ENCODE measurements around the gene CPNE7. TPM values are rescaled to one million over a fixed set of nuclear protein-coding genes. Genes with fewer than 3 reads are reported as not detected.

CPNE7 gene
- total and polyA plus RNA-seq, 10 of the 15 experiments (the other 5 are each of a cell fraction or from before 2014, with no cell fraction given) = 0.29 to 46.9 (median 17.5) TPM

DNA sequence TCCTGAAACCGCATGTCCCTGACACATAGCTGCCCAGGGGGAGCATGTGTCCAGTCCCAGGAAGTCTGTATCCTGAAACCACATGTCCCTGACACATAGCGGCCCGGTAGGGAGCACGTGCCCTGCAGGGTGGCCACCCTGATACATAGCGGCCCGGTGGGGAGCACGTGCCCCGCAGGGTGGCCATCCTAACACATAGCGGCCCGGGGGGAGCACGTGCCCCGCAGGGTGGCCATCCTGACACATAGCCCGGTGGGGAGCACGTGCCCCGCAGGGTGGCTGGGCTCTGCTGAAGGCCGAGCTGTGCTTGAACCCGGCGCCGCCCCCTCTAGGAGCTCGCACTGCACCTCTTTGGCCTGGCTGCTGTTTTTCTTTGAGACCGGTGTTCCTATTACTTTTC is 33.8 kb upstream of the CPNE7 start:
- no peak for ATAC-seq
- SMC1A ChIA-PET (ENCODE audit: uncharacterized antibody, unreplicated experiment) = no interaction called here
- Histone ChIP-seq H3K4me2 (ENCODE audit: control insufficient read depth, insufficient read depth) (no peak overlapping the region), H3K4me1 (ENCODE audit: control insufficient read depth, insufficient read depth, low read length) (no peaks in the 10 kb centered on the region), H3K9me3 (replicated peaks; ENCODE audit: control insufficient read depth, insufficient read depth, low read length) (no peaks in the 10 kb centered on the region), H3K4me3 (no peak overlapping the region), H3K36me3 (ENCODE audit: control insufficient read depth in 2 of 2, insufficient read depth in 2 of 2, low read length in 1 of 2) (peaks cover 2 to 3% of the 10 kb centered on the region in 2 experiments; a peak in 3 of 4 replicates), H3K27ac (ENCODE audit: control insufficient read depth, insufficient read depth) (no peak overlapping the region), H4K20me1 (ENCODE audit: control insufficient read depth, insufficient read depth) (no peaks in the 10 kb centered on the region), H3K9ac (ENCODE audit: control insufficient read depth, insufficient read depth, low read length) (no peak overlapping the region), H3K79me2 (ENCODE audit: control insufficient read depth, insufficient read depth, low read length) (no peaks in the 10 kb centered on the region), H3K27me3 (replicated peaks in 1 of 2; ENCODE audit: control insufficient read depth in 2 of 2, insufficient read depth in 2 of 2, low read length in 1 of 2) (no peaks in the 10 kb centered on the region), H2AFZ (ENCODE audit: control insufficient read depth, low read depth, low read length) (no peak overlapping the region)
- RAD21 ChIA-PET (ENCODE audit: unreplicated experiment) = no interaction called here
- POLR2A ChIA-PET = no interaction called here
- FAIRE-seq = no peak
- intact Hi-C loops (cut with micrococcal nuclease; ENCODE audit: unreplicated experiment) = no loop called here
- 96% methylated on average over 20 of the region's 21 CpGs for WGBS (ENCODE audit: insufficient coverage, insufficient replicate concordance, low lambda C conversion rate, missing lambda C conversion rate)
- BruUV-seq (replicated peaks) = no TSS peak
- in situ Hi-C loops (cut with MboI) = no loop called here
- CTCF ChIA-PET = interaction anchor here (1.3 kb wide), 1 partner anchor 15 kb away, joined by 3 read pairs; no protein-coding TSS in a partner anchor
- no peak for DNase-seq (ENCODE audit: low read depth, low spot score)
- TF ChIP-seq ZNF274 (IDR thresholded peaks at IDR 0.05; ENCODE audit: insufficient read depth, insufficient read length) (no peak), NBN (IDR thresholded peaks at IDR 0.05) (no peak), MXI1 (IDR thresholded peaks at IDR 0.05; ENCODE audit: low read depth, low read length) (no peak), E2F4 (IDR thresholded peaks at IDR 0.05; ENCODE audit: low read depth, low read length) (no peak), ESRRA (IDR thresholded peaks at IDR 0.05; ENCODE audit: low read length) (no peak), JUNB (IDR thresholded peaks at IDR 0.05) (no peak), GATAD2B (conservative IDR thresholded peaks at IDR 0.05; ENCODE audit: low read depth) (no peak), POLR2AphosphoS2 (IDR thresholded peaks at IDR 0.05; ENCODE audit: low read depth, low read length) (no peak), NFXL1 (IDR thresholded peaks at IDR 0.05; ENCODE audit: borderline replicate concordance) (no peak), POLR2A (IDR thresholded peaks at IDR 0.05; ENCODE audit: low read depth, low read length) (no peak), ZBED1 (IDR thresholded peaks at IDR 0.05; ENCODE audit: borderline replicate concordance) (no peak), ZNF217 (IDR thresholded peaks at IDR 0.05) (no peak), BHLHE40 (IDR thresholded peaks at IDR 0.05; ENCODE audit: borderline replicate concordance in 1 of 2, low read depth in 2 of 2, low read length in 1 of 2) (no peak), SKIL (IDR thresholded peaks at IDR 0.05; ENCODE audit: low read depth, poor library complexity, severe bottlenecking) (no peak), NFYB (IDR thresholded peaks at IDR 0.05; ENCODE audit: insufficient read depth, low read depth, low read length) (no peak), ZZZ3 (IDR thresholded peaks at IDR 0.05; ENCODE audit: control insufficient read depth, insufficient read length, low read depth) (no peak), SMC3 (IDR thresholded peaks at IDR 0.05; ENCODE audit: borderline replicate concordance, low read length) (no peak), HDAC6 (IDR thresholded peaks at IDR 0.05; ENCODE audit: unreplicated experiment) (no peak)
- TF ChIP-seq, protein P1, sequence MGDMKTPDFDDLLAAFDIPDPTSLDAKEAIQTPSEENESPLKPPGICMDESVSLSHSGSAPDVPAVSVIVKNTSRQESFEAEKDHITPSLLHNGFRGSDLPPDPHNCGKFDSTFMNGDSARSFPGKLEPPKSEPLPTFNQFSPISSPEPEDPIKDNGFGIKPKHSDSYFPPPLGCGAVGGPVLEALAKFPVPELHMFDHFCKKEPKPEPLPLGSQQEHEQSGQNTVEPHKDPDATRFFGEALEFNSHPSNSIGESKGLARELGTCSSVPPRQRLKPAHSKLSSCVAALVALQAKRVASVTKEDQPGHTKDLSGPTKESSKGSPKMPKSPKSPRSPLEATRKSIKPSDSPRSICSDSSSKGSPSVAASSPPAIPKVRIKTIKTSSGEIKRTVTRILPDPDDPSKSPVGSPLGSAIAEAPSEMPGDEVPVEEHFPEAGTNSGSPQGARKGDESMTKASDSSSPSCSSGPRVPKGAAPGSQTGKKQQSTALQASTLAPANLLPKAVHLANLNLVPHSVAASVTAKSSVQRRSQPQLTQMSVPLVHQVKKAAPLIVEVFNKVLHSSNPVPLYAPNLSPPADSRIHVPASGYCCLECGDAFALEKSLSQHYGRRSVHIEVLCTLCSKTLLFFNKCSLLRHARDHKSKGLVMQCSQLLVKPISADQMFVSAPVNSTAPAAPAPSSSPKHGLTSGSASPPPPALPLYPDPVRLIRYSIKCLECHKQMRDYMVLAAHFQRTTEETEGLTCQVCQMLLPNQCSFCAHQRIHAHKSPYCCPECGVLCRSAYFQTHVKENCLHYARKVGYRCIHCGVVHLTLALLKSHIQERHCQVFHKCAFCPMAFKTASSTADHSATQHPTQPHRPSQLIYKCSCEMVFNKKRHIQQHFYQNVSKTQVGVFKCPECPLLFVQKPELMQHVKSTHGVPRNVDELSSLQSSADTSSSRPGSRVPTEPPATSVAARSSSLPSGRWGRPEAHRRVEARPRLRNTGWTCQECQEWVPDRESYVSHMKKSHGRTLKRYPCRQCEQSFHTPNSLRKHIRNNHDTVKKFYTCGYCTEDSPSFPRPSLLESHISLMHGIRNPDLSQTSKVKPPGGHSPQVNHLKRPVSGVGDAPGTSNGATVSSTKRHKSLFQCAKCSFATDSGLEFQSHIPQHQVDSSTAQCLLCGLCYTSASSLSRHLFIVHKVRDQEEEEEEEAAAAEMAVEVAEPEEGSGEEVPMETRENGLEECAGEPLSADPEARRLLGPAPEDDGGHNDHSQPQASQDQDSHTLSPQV (IDR thresholded peaks at IDR 0.05) = no peak

Data from GM12878 (cell line).